ENCODE data around the gene VPS54.
"Not testable (repeated sequence)": the region's sequence is repeated elsewhere in the genome, so short reads cannot be mapped to it uniquely, and the experiment has no call there.

VPS54 gene

DNA sequence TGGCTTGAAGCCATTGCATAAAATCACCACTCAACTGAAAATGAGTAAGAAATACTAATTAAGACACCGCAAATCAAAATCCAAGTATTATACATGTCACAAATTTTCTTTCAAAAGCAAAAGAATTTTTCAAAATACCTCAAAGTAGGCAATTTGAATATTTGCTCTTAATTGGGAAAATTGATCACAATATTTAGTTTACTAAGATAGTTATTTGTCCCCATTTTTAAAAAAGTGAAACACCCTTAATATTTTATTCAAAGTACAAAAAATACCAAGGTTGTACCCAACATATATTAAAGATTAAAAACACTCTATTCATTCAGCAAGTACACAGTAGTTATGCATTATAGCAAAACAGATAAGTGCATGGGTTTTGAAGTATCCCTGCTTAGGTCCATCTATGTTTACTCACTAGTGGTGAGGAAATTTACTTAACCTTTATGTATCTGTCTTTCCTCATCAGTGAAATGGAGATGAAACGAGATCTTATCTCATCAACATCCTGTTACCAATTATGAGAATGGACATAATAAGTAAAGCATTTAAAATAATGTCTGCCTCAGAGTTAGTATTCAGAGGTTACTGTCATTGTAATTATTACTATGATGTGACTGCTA is 35.1 kb downstream of the VPS54 start:
- no peak for FAIRE-seq
- no peak for DNase-seq (ENCODE audit: insufficient read length, low spot score)
- TF ChIP-seq TAF1 (IDR thresholded peaks at IDR 0.05; ENCODE audit: low read depth, low read length) (no peak), POU2F2 (IDR thresholded peaks at IDR 0.05; ENCODE audit: low read depth, low read length) (no peak), PAX5 (IDR thresholded peaks at IDR 0.05; ENCODE audit: insufficient read depth, low read length, severe bottlenecking) (no peak), POLR2AphosphoS5 (IDR thresholded peaks at IDR 0.05; ENCODE audit: low read depth, low read length) (no peak), POLR2A (IDR thresholded peaks at IDR 0.05; ENCODE audit: low read depth, low read length) (no peak), SPI1 (IDR thresholded peaks at IDR 0.05; ENCODE audit: low read depth, low read length) (no peak)

DNA sequence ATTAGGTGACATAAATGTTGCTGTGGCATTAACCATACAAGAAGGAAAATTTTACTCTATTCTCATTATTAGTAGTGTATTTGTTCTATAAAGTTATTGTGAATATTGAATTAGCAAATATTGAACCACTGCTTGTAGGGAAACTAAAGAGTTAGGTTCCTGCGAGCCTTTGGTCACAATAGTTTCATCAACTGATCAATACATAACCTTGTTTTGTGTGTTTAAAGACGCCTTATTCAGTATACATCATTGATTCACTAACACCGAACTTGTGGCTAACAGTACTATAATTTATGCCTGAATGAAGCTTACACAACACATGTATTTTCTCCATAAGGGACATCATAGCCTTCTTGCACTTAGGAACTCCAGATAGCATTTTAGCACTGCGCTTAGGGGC is 36.9 kb downstream of the VPS54 start:
- FAIRE-seq = no peak
- DNase-seq (ENCODE audit: insufficient read length, low spot score) = no peak
- TF ChIP-seq POLR2A (IDR thresholded peaks at IDR 0.05; ENCODE audit: low read depth, low read length) (no peak), POLR2AphosphoS5 (IDR thresholded peaks at IDR 0.05; ENCODE audit: low read depth, low read length) (no peak), POU2F2 (IDR thresholded peaks at IDR 0.05; ENCODE audit: low read depth, low read length) (no peak), TAF1 (IDR thresholded peaks at IDR 0.05; ENCODE audit: low read depth, low read length) (no peak), PAX5 (IDR thresholded peaks at IDR 0.05; ENCODE audit: insufficient read depth, low read length, severe bottlenecking) (no peak), SPI1 (IDR thresholded peaks at IDR 0.05; ENCODE audit: low read depth, low read length) (no peak)

DNA sequence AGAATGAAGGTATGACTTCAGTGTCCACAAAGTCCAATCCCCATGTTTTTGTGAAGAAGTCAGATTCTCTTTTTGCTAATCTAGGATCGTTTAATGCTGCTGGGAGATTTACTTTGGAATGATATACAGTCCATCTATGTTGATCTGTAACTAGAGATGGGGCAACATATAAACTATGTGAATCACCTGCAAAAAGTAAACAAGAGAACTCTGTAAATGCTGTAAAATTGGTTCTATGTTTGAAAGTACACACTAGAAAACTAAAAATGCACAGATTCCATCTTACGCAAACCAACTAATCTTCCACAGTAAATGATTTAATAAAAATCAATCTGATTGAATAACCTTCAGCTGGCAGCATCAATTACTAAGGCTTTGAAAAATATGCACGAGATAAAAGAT is 37.5 kb downstream of the VPS54 start:
- TF ChIP-seq TAF1 (IDR thresholded peaks at IDR 0.05; ENCODE audit: low read depth, low read length) (no peak), PAX5 (IDR thresholded peaks at IDR 0.05; ENCODE audit: insufficient read depth, low read length, severe bottlenecking) (no peak), POLR2AphosphoS5 (IDR thresholded peaks at IDR 0.05; ENCODE audit: low read depth, low read length) (no peak), POU2F2 (IDR thresholded peaks at IDR 0.05; ENCODE audit: low read depth, low read length) (no peak), POLR2A (IDR thresholded peaks at IDR 0.05; ENCODE audit: low read depth, low read length) (no peak), SPI1 (IDR thresholded peaks at IDR 0.05; ENCODE audit: low read depth, low read length) (no peak)
- no peak for DNase-seq (ENCODE audit: insufficient read length, low spot score)
- no peak for FAIRE-seq

DNA sequence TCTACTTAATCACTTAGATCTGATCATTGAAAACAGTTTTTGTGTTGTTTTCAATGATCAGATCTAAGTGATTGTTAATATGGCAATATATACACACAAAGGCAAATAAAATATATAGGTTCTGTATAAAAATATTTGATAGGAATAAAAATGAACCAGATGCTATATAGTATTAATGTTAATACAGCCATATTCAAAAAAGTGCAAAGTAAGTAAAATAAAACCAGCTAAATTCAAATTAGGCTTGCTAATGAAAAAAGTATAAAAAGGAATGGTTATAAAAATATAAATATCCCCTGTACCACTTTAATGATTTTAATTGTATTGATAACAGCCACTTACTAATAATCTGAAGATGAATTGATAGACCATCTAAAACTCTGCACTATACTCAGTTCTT is 38.4 kb downstream of the VPS54 start:
- TF ChIP-seq POLR2A (IDR thresholded peaks at IDR 0.05; ENCODE audit: low read depth, low read length) = no peak
- TF ChIP-seq TAF1 (IDR thresholded peaks at IDR 0.05; ENCODE audit: low read depth, low read length) = no peak
- no peak for TF ChIP-seq POU2F2 (IDR thresholded peaks at IDR 0.05; ENCODE audit: low read depth, low read length)
- no peak for TF ChIP-seq POLR2AphosphoS5 (IDR thresholded peaks at IDR 0.05; ENCODE audit: low read depth, low read length)
- TF ChIP-seq SPI1 (IDR thresholded peaks at IDR 0.05; ENCODE audit: low read depth, low read length) = no peak
- no peak for TF ChIP-seq PAX5 (IDR thresholded peaks at IDR 0.05; ENCODE audit: insufficient read depth, low read length, severe bottlenecking)
- DNase-seq (ENCODE audit: insufficient read length, low spot score) = no peak
- FAIRE-seq = no peak

DNA sequence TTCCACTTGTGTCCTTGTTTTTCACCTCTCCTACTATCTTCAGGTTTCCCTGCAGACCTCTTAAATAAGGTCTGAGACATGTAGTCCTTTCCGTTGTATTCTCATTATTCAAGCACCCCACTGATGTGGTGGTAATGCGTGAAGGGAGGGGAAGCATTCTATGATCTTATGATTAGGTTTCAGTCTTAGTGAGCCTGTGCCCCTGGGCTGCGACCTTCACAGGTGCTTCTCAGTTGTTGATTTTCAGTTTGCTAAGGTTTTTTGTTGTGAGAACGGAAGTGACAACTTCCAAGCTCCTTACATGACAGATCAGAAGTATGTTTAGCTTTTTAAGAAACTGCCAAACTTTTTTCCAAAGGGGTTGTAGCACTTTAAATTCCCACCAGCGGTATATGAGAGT is 41.3 kb downstream of the VPS54 start:
- no peak for TF ChIP-seq TAF1 (IDR thresholded peaks at IDR 0.05; ENCODE audit: low read depth, low read length)
- no peak for TF ChIP-seq POLR2AphosphoS5 (IDR thresholded peaks at IDR 0.05; ENCODE audit: low read depth, low read length)
- TF ChIP-seq SPI1 (IDR thresholded peaks at IDR 0.05; ENCODE audit: low read depth, low read length) = peak; percentile 54
- FAIRE-seq (peak; percentile 84), DNase-seq (ENCODE audit: insufficient read length, low spot score) (peak; percentile 2)

DNA sequence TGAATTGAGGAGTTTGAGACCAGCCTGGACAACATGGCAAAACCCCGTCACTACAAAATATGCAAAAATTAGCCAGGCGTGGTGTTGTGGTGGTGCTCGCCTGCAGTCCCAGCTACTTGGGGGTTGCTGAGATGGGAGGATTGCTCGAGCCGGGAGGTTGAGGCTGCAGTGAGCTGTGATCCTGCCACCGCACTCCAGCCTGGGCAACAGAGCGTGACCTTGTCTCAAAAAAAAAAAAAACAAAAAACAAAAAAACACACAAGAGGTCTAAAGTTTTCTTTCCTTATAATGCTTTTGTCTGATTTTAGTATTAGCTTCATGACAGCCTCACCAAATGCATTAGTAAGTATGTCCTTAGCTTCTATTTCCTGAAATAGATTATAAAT is 43.1 kb downstream of the VPS54 start:
- no peak for DNase-seq (ENCODE audit: insufficient read length, low spot score)
- FAIRE-seq = no peak
- no peak for TF ChIP-seq SPI1 (IDR thresholded peaks at IDR 0.05; ENCODE audit: low read depth, low read length)
- TF ChIP-seq PAX5 (IDR thresholded peaks at IDR 0.05; ENCODE audit: insufficient read depth, low read length, severe bottlenecking) = peak; percentile 76

DNA sequence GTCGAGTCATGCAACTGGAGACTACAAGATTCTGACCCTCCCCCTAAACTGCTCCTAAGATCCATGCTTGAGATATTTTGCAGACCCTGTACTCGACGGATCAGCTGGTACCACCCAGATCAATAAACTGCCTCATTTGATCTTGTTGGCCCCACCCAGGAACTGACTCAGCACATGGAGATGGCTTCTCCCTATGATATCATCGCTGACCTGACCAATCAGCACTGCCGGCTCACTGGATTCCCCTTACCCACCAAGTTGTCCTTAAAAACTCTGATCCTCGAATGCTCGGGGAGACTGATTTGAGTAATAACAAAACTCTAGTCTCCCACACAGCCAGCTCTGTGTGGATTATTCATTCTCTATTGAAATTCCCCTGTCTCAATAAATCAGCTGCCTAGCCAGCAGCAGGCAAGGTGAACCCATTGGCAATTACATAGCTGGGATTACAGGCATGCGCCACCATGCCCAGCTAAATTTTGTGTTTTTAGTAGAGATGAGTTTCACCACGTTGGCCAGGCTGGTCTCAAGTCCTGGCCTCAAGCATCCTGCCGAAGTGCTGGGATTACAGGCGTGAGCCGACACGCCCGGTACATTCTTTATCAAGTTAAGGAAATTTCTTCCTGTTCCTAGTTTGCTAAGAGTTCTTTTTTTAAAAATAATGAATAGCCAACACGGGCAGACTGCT is 43.6 kb downstream of the VPS54 start:
- FAIRE-seq = no peak
- DNase-seq (ENCODE audit: insufficient read length, low spot score) = no peak
- TF ChIP-seq POLR2AphosphoS5 (IDR thresholded peaks at IDR 0.05; ENCODE audit: low read depth, low read length) (no peak), POLR2A (IDR thresholded peaks at IDR 0.05; ENCODE audit: low read depth, low read length) (no peak), PAX5 (IDR thresholded peaks at IDR 0.05; ENCODE audit: insufficient read depth, low read length, severe bottlenecking) (no peak), POU2F2 (IDR thresholded peaks at IDR 0.05; ENCODE audit: low read depth, low read length) (no peak), SPI1 (IDR thresholded peaks at IDR 0.05; ENCODE audit: low read depth, low read length) (no peak), TAF1 (IDR thresholded peaks at IDR 0.05; ENCODE audit: low read depth, low read length) (no peak)

DNA sequence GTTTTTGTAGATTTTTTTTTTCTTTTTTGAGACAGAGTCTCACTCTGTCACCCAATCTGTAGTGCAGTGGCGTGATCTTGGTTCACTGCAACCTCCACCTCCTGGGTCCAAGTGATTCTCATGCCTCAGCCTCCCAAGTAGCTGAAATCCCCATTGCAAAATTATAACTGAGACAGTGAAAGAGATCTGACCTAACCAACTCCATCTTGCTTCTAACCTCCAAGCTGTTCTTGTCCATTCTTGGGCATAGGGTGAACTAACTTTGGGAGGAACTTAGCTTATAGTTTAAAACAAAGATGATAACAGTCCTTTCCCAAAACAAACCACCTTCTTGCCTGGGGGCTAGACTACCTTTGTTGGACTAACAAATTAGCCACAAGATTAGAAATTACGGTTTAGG is 44.2 kb downstream of the VPS54 start:
- not testable (repeated sequence) for DNase-seq (ENCODE audit: insufficient read length, low spot score); FAIRE-seq

DNA sequence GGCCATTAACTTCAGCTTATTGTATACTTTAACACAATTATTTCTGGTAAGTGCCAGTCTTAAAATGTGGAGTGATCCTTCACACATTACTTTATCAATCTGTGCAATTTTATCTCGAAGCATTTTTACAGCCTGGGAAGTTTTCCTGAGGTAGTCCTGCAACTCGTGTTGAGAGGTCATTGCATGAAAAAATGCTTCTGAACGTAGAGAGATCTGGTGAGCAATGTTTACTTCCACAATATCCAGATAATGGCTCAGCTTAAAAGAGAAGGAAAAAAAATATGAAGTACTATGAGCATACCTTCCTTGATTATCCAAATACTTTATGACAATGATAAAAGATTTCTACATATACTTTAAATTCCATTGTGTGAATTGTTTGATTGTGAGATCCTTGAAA is 57.0 kb downstream of the VPS54 start:
- TF ChIP-seq POU2F2 (IDR thresholded peaks at IDR 0.05; ENCODE audit: low read depth, low read length) = no peak
- DNase-seq (ENCODE audit: insufficient read length, low spot score) (no peak), FAIRE-seq (no peak)

DNA sequence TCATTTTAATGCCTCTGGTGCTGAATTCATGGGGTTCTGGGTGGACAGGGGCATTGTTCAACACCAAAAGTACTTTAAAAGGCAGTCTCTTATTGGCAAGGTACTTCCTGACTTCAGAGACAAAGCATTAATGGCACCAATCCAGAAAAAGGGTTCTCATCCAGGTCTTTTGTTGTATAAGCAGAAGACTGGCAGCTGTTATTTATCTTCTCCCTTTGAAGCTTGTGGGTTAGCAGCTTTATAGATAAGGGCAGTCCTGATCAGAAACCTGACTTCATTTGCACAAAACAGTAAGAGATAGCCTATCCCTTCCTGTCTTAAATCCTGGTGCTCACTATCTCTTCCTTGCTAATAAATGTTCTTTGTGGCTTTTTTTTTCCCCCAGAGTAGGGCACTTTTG is 68.8 kb downstream of the VPS54 start:
- FAIRE-seq (no peak), DNase-seq (ENCODE audit: insufficient read length, low spot score) (no peak)
- TF ChIP-seq POLR2A (IDR thresholded peaks at IDR 0.05; ENCODE audit: low read depth, low read length) = no peak
- no peak for TF ChIP-seq POU2F2 (IDR thresholded peaks at IDR 0.05; ENCODE audit: low read depth, low read length)

DNA sequence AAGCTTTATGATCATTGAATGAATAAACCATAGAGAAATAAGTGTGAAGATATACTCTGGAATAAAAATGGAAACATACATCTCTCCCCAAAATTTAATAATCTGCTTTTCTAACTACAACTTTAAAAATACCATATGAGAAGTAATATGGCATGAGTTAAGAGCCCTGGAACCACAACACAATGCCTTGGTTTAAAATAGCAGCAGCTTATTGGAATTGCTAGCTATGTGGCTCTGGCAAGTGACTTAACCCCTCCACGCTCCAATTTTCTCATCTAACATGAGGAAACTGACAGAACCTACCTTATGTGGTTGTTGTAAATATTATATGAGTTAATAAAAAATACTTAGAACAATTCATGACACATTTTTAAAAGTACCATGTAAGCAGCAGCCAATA is 76.4 kb downstream of the VPS54 start:
- FAIRE-seq (no peak), DNase-seq (ENCODE audit: insufficient read length, low spot score) (no peak)
- TF ChIP-seq POLR2AphosphoS5 (IDR thresholded peaks at IDR 0.05; ENCODE audit: low read depth, low read length) (no peak), POLR2A (IDR thresholded peaks at IDR 0.05; ENCODE audit: low read depth, low read length) (no peak), SPI1 (IDR thresholded peaks at IDR 0.05; ENCODE audit: low read depth, low read length) (no peak), TAF1 (IDR thresholded peaks at IDR 0.05; ENCODE audit: low read depth, low read length) (no peak), POU2F2 (IDR thresholded peaks at IDR 0.05; ENCODE audit: low read depth, low read length) (no peak), PAX5 (IDR thresholded peaks at IDR 0.05; ENCODE audit: insufficient read depth, low read length, severe bottlenecking) (no peak)

DNA sequence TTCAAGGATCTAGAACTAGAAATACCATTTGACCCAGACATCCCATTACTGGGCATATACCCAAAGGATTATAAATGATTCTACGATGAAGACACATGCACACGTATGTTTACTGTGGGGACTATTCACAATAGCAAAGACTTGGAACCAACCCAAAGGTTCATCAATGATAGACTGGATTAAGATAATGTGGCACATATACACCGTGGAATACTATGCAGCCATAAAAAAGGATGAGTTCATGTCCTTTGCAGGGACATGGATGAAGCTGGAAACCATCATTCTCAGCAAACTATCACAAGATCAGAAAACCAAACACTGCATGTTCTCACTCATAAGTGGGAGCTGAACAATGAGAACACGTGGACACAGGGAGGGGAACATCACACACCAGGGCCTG is 87.1 kb downstream of the VPS54 start:
- FAIRE-seq; DNase-seq (ENCODE audit: insufficient read length, low spot score): not testable (repeated sequence)
